ENCODE data around the gene MYLK3. TPM values are rescaled to one million over a fixed set of nuclear protein-coding genes. Genes with fewer than 3 reads are reported as not detected.

The MYLK3 gene
- total RNA-seq, 1 donor from 2014 or later, result not detected

DNA sequence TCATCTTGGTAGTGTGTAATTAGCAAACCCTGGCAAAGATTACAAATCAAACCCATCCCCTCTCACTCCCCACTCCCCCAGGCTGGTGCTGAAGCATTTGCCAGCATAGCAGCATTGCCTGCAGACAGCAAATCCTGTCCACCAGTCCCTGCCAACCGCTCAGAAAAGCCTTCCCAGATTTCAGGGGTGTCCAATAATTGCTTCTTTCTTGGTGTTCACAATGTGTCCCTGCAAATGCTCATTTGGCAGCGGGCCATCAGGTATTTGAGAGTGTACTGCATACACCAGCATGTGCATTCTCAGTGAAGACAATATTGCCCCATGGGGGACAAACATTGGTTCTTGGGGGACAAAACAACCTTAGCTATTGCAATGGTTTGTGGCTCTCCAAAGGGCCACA is 30.5 kb downstream of the MYLK3 start:
- Histone ChIP-seq H3K4me3 (ENCODE audit: low read depth, low read length) (no peak overlapping the region), H3K36me3 (ENCODE audit: control insufficient read depth, insufficient read depth, low read length) (no peaks in the 10 kb centered on the region), H3K27me3 (ENCODE audit: control insufficient read depth, insufficient read depth, low read length) (no peaks in the 10 kb centered on the region)
- TF ChIP-seq, protein P1, sequence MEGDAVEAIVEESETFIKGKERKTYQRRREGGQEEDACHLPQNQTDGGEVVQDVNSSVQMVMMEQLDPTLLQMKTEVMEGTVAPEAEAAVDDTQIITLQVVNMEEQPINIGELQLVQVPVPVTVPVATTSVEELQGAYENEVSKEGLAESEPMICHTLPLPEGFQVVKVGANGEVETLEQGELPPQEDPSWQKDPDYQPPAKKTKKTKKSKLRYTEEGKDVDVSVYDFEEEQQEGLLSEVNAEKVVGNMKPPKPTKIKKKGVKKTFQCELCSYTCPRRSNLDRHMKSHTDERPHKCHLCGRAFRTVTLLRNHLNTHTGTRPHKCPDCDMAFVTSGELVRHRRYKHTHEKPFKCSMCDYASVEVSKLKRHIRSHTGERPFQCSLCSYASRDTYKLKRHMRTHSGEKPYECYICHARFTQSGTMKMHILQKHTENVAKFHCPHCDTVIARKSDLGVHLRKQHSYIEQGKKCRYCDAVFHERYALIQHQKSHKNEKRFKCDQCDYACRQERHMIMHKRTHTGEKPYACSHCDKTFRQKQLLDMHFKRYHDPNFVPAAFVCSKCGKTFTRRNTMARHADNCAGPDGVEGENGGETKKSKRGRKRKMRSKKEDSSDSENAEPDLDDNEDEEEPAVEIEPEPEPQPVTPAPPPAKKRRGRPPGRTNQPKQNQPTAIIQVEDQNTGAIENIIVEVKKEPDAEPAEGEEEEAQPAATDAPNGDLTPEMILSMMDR (IDR thresholded peaks at IDR 0.05; ENCODE audit: insufficient read depth, low read length, poor library complexity, severe bottlenecking), result no peak
- no peak for DNase-seq (ENCODE audit: low read depth)

DNA sequence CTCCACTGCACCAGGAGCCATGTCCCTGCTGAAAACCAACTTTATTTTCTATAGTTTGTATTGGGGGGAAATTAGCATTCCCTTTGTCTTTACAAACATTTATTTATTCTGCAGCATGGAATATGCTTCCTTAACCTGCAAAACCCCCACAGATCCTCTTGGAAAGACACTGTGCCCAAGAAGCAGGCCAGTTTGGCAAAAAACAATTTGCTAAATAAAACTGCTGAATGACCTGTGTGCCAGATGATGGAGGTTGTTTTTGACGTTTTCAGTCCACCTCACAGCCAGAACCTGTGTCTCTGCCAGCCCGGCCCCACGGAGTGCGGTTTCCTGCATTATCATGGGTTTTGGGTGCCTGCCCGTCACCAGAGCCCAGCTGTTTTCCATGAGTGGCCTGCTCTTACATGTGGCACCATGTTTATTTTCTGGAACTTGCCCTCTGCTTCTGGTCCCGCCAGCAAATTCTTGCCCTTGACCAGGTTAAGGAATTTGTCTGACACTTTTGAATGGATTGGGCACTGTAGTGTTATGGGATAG is 32.3 kb downstream of the MYLK3 start:
- Histone ChIP-seq H3K4me3 (ENCODE audit: low read depth, low read length) (no peak overlapping the region), H3K36me3 (ENCODE audit: control insufficient read depth, insufficient read depth, low read length) (no peaks in the 10 kb centered on the region), H3K27me3 (ENCODE audit: control insufficient read depth, insufficient read depth, low read length) (no peaks in the 10 kb centered on the region)
- TF ChIP-seq, protein P1 (IDR thresholded peaks at IDR 0.05; ENCODE audit: insufficient read depth, low read length, poor library complexity, severe bottlenecking), result no peak
- DNase-seq (ENCODE audit: low read depth), result no peak

DNA sequence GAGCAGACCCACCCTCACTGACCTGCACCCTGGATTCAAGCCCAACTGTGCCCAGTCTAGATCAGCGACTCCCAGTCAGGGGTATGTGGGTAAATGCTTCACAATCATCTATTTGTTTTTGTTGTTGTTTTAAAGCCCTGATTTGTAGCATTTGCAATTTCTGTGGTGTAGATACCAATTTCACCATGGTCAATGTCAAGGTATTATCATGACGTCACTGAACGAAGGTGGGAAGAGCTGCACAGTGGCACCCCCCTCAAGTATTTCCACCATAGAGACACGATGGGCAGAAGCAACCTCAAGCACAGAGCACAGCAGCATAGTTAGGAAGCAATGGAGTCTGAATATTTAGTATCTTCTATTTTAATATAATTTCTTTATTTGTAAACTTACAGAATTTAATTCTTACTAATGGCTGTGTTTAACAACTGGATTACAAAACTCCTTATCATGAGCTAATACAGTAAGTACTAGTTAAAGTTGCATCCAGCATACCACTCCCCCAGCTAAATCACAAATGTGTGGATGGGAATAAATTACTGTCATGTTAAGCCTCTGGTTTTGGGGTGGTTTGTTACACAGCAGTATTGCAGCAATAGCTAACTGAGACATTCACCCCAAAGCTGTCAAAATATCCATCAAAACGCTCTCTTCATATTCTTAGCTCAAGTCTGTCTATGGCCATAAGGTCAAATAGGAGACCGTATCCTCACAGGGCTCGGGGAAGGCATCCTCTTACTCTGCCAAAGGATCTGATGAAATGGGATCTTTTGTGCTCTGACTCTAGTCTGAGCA is 33.1 kb downstream of the MYLK3 start:
- Histone ChIP-seq H3K4me3 (ENCODE audit: low read depth, low read length) (no peak overlapping the region), H3K27me3 (ENCODE audit: control insufficient read depth, insufficient read depth, low read length) (no peaks in the 10 kb centered on the region), H3K36me3 (ENCODE audit: control insufficient read depth, insufficient read depth, low read length) (no peaks in the 10 kb centered on the region)
- TF ChIP-seq, protein P1 (IDR thresholded peaks at IDR 0.05; ENCODE audit: insufficient read depth, low read length, poor library complexity, severe bottlenecking), result no peak
- no peak for DNase-seq (ENCODE audit: low read depth)

DNA sequence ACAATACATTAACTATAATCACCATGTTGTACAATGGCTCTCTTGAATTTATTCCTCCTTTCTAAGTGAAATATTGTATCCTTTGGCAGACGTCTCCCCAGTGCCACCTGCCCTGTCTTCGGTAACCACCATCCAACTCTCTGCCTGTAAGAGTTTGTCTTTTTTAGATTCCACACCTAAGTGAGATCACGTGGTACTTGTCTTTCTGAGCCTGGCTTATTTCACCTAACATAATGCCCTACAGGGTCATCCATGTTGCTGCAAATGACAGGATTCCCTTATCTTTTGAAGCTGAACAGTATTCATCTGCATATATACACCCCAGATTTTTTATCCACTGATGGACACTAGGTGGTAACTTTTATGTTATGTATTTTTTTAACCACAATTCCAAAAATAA is 34.5 kb downstream of the MYLK3 start:
- Histone ChIP-seq H3K36me3 (ENCODE audit: control insufficient read depth, insufficient read depth, low read length) (no peaks in the 10 kb centered on the region), H3K27me3 (ENCODE audit: control insufficient read depth, insufficient read depth, low read length) (no peaks in the 10 kb centered on the region), H3K4me3 (ENCODE audit: low read depth, low read length) (no peak overlapping the region)
- TF ChIP-seq, protein P1 (IDR thresholded peaks at IDR 0.05; ENCODE audit: insufficient read depth, low read length, poor library complexity, severe bottlenecking), result no peak
- no peak for DNase-seq (ENCODE audit: low read depth)

DNA sequence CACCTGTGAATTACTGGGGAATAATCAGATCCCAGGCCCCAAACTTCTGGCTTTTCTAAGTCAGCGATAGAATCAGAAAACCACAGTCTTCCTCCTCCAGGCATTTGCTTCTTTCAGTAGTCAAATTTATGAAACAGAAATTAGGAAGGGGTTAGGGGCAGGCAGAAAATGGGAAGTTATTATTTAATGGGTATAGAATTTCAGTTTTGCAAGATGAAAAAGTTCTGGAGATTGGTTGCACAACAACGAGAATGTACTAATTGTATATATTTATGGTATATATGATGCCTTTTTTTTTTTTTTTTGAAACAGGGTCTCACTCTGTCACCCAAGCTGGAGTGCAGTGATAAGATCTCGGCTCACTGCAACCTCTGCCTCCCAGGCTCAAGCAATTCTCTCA is 35.2 kb downstream of the MYLK3 start:
- TF ChIP-seq, protein P1 (IDR thresholded peaks at IDR 0.05; ENCODE audit: insufficient read depth, low read length, poor library complexity, severe bottlenecking), result no peak
- Histone ChIP-seq H3K36me3 (ENCODE audit: control insufficient read depth, insufficient read depth, low read length) (no peaks in the 10 kb centered on the region), H3K4me3 (ENCODE audit: low read depth, low read length) (no peak overlapping the region), H3K27me3 (ENCODE audit: control insufficient read depth, insufficient read depth, low read length) (no peaks in the 10 kb centered on the region)
- no peak for DNase-seq (ENCODE audit: low read depth)

All from kidney epithelial cell (primary cell).